Effector memory CD8-positive, alpha-beta T cell (primary cell): ENCODE data around the gene RFT1.

Experiments used
- ATAC-seq: fragments of 150-1000 bp; cut with Tn5 transposase; replicated peaks from 2 replicates; pipeline ENCODE4 v1.10.0; 2021; ENCODE audit warnings: mild to moderate bottlenecking, moderate library complexity
- DNase-seq, 3 experiments: peaks; one replicate each; pipeline ENCODE4 v3.0.0; 2021
- H3K27ac Mint-ChIP-seq, 2 donors: one replicate each; pipeline ENCODE4 v1.8.0; 2022; ENCODE audit warnings: mild to moderate bottlenecking in 2 of 2, mixed read lengths in 2 of 2, moderate library complexity in 2 of 2
- H3K27me3 Mint-ChIP-seq, 2 donors: one replicate each; pipeline ENCODE4 v1.8.0; 2022; ENCODE audit warnings: mixed read lengths in 2 of 2
- H3K36me3 Mint-ChIP-seq: one replicate; pipeline ENCODE4 v1.8.0; 2022; ENCODE audit warnings: mild to moderate bottlenecking, moderate library complexity, mixed read lengths; ENCODE audit not compliant: insufficient read depth
- H3K4me1 Mint-ChIP-seq, 2 donors: one replicate each; pipeline ENCODE4 v1.8.0; 2022; ENCODE audit warnings: low read depth in 2 of 2, mixed read lengths in 2 of 2
- H3K4me3 Mint-ChIP-seq, 2 donors: one replicate each; pipeline ENCODE4 v1.8.0; 2022; ENCODE audit warnings: mild to moderate bottlenecking in 2 of 2, mixed read lengths in 2 of 2, moderate library complexity in 2 of 2
- H3K9me3 Mint-ChIP-seq, 2 donors: one replicate each; pipeline ENCODE4 v1.8.0; 2022; ENCODE audit warnings: mixed read lengths in 2 of 2

RFT1 gene

DNA sequence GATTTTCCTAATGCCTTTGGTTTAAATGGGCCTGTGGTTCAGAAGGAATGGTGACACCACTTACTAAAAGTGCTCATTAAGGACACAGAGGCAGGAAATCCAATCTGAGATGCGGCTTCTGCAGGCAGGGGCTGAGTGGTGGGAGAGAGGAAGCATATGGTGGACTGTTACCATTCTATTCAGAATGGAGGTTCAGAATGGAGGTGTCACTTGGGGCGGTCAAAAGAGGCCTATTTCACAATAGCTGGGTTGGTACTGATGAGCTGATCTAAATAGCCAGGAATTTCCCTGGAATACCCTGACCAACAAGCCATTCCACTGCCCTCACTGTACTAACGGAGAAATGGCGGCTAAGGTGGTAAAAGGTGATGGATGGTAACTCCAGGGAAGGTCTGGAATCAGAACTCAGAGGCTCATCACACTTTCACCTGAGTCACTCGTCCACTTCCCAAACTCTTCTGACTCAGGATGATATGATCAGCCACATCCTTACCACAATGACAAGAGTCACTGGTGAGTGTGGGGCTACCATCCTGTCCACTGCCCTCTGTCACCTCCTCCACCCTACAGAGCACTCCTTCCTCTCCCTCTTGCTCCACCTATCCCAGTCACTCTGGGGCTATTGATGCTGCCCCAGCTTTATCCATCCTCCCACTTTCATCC lies 15.7 kb downstream of the RFT1 start:
- H3K9me3 Mint-ChIP-seq = no peaks in the 10 kb centered on the region
- no peaks in the 10 kb centered on the region for H3K27me3 Mint-ChIP-seq
- no peak overlapping the region for H3K27ac Mint-ChIP-seq
- H3K4me3 Mint-ChIP-seq = no peak overlapping the region
- ATAC-seq = no peak
- no peaks in the 10 kb centered on the region for H3K4me1 Mint-ChIP-seq
- DNase-seq = no peak
- H3K36me3 Mint-ChIP-seq = peaks cover 34% of the 10 kb centered on the region

- Mint-ChIP-seq H3K9me3 (no peaks in the 10 kb centered on the region), H3K27me3 (no peaks in the 10 kb centered on the region), H3K36me3 (peaks cover 39% of the 10 kb centered on the region), H3K4me1 (no peaks in the 10 kb centered on the region), H3K27ac (no peak overlapping the region), H3K4me3 (no peak overlapping the region)
- DNase-seq = peak; percentile 80 to 86 (median 86)
- peak; percentile 96 for ATAC-seq
These were observed 16.2 kb downstream of the RFT1 start for GRCh38 chr3:53114011-53114400.

- H3K4me1 Mint-ChIP-seq = no peaks in the 10 kb centered on the region
- ATAC-seq = peak; percentile 24
These were observed 16.8 kb downstream of the RFT1 start for GRCh38 chr3:53113293-53114010.

GRCh38 chr3:53111822-53112221 lies 18.4 kb downstream of the RFT1 start:
- Mint-ChIP-seq H3K4me1 (no peaks in the 10 kb centered on the region), H3K9me3 (no peaks in the 10 kb centered on the region), H3K36me3 (peaks cover 37% of the 10 kb centered on the region), H3K4me3 (no peak overlapping the region), H3K27ac (no peak overlapping the region), H3K27me3 (no peaks in the 10 kb centered on the region)
- no peak for DNase-seq
- no peak for ATAC-seq

More at GRCh38 chr3:53113293-53114010, 16.8 kb downstream of the RFT1 start:
- no peak overlapping the region for H3K4me3 Mint-ChIP-seq
- H3K27me3 Mint-ChIP-seq = no peaks in the 10 kb centered on the region
- no peak for DNase-seq
- H3K36me3 Mint-ChIP-seq = peaks cover 40% of the 10 kb centered on the region
- no peaks in the 10 kb centered on the region for H3K9me3 Mint-ChIP-seq
- no peak overlapping the region for H3K27ac Mint-ChIP-seq

GRCh38 chr3:53109891-53110771 lies 20.1 kb downstream of the RFT1 start:
- no peaks in the 10 kb centered on the region for H3K9me3 Mint-ChIP-seq
- peaks cover 43% of the 10 kb centered on the region for H3K36me3 Mint-ChIP-seq
- no peaks in the 10 kb centered on the region for H3K27me3 Mint-ChIP-seq
- no peak overlapping the region for H3K27ac Mint-ChIP-seq
- H3K4me3 Mint-ChIP-seq = no peak overlapping the region
- ATAC-seq (no peak), DNase-seq (no peak)
- H3K4me1 Mint-ChIP-seq = no peaks in the 10 kb centered on the region

DNA sequence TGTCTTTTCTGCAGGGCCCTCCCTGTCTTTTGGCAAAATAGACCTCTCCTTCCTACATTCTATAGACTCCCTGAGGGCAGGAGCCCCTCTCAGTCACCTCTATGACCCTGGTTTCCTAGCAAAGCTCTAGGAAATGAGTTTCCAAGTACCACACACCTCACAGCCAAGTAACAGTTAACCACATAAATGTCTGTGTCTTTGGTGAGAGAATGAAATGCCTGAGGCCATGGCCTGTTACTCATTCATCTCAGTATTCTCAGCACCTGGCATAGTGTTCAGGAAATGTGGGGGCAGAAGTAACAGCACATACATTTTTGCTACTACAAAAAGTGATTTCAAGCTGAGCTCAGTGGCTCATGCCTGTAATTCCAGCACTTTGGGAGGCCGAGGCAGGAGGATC lies 21.0 kb downstream of the RFT1 start:
- peaks cover 45% of the 10 kb centered on the region for H3K36me3 Mint-ChIP-seq
- DNase-seq (no peak), ATAC-seq (no peak)
- H3K4me1 Mint-ChIP-seq = no peaks in the 10 kb centered on the region
- no peak overlapping the region for H3K4me3 Mint-ChIP-seq
- H3K9me3 Mint-ChIP-seq = no peaks in the 10 kb centered on the region
- peak overlapping the region in 1 of 2 donors; percentile 9 for H3K27ac Mint-ChIP-seq
- no peaks in the 10 kb centered on the region for H3K27me3 Mint-ChIP-seq

DNA sequence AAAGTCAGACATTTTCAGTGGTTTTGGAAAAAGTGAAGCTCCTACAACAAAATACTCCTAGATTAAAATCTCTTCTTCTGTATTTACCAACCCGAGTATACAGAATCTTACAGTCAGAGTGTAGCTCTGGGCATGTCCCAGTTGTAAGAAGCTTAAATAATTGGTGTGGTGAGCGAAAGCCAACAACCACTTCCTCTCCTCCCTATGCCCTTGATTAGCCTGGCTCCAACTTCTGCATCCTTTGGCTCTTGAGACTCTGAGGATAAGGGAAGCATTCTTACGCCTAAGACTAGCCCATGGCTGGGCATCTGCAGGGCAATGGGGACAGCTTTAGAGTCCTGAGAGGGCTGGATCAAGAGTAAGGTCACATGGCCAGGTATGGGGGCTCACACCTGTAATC lies 25.5 kb downstream of the RFT1 start:
- no peak overlapping the region for H3K4me3 Mint-ChIP-seq
- no peaks in the 10 kb centered on the region for H3K4me1 Mint-ChIP-seq
- peaks cover 60% of the 10 kb centered on the region for H3K36me3 Mint-ChIP-seq
- H3K27me3 Mint-ChIP-seq = no peaks in the 10 kb centered on the region
- no peak for DNase-seq
- no peaks in the 10 kb centered on the region for H3K9me3 Mint-ChIP-seq
- no peak overlapping the region for H3K27ac Mint-ChIP-seq
- no peak for ATAC-seq

DNA sequence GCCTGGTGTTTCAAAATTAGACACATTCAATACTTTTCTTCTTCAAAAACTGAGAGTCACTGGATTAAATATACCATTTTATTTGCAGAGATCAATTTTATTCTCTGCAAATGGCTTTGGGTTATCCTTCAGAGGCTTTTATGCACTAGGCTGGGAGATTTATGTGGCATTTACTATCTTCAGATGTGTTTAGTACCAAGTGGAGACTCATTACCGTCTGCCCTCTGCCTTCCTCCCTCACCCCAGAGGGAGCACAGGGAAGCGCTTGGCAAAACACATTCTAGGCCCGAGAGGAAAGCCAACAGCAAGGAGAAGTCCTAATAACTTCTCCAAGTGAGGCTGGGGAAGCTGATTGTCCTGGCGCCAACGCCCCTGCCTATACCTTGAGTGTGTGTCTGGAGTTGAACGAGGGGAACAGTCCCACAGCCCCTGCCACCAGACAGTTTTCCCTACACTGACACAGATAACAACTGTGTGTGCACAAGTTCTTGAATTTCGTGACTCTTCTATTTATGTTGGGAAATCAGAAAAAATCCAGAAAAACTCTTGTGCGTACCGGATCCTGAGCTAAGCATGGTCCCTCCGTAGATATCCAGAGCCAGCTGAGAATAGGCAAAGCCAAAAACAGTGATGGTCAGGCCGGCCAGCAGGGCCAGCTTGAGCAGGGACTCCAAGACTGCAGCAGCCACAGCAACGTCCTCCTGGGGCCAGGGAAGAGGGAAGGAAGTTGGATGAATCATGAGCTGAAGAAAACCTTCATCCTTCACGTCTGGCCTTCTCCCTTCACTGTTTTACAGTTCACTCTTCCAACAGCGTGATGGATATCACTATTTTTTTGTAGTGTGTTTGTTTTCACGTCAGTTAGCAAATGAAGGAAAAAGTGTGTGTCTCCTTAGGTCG lies 26.6 kb downstream of the RFT1 start:
- Mint-ChIP-seq H3K36me3 (peaks cover 58% of the 10 kb centered on the region), H3K4me1 (no peaks in the 10 kb centered on the region), H3K9me3 (no peaks in the 10 kb centered on the region)

GRCh38 chr3:53102601-53103147 lies 27.6 kb downstream of the RFT1 start:
- ATAC-seq (peak; percentile 21), DNase-seq (no peak)
- Mint-ChIP-seq H3K27ac (no peak overlapping the region), H3K27me3 (no peaks in the 10 kb centered on the region), H3K36me3 (peaks cover 55% of the 10 kb centered on the region), H3K4me3 (no peak overlapping the region), H3K9me3 (no peaks in the 10 kb centered on the region), H3K4me1 (no peaks in the 10 kb centered on the region)

More for the DNA sequence above, 26.6 kb downstream of the RFT1 start:
- no peak for DNase-seq
- Mint-ChIP-seq H3K27ac (no peak overlapping the region), H3K27me3 (no peaks in the 10 kb centered on the region), H3K4me3 (no peak overlapping the region)
- no peak for ATAC-seq

DNA sequence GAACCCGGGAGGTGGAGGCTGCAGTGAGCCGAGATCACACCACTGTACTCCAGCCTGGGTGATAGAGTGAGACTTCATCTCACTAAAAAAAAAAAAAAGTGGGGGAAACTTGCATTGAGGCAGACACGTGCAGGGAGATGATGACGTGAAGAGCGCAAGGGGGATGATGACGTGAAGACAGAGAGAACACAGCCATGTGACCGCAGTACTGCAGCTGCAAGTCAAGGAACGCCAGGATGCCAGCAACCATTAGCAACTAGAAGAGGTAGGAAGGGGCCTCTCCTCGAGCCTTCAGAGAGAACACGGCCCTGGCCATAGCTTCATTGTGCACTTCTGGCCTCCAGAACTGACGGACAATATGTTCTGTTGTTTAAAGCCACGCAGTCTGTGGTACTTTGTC lies 28.3 kb downstream of the RFT1 start:
- ATAC-seq (no peak), DNase-seq (no peak)
- no peaks in the 10 kb centered on the region for H3K4me1 Mint-ChIP-seq
- H3K27ac Mint-ChIP-seq = peak overlapping the region in 1 of 2 donors; percentile 68
- H3K9me3 Mint-ChIP-seq = no peaks in the 10 kb centered on the region
- no peak overlapping the region for H3K4me3 Mint-ChIP-seq
- H3K36me3 Mint-ChIP-seq = peaks cover 55% of the 10 kb centered on the region
- no peaks in the 10 kb centered on the region for H3K27me3 Mint-ChIP-seq

- ATAC-seq = no peak
- H3K36me3 Mint-ChIP-seq = peaks cover 49% of the 10 kb centered on the region
- no peak overlapping the region for H3K27ac Mint-ChIP-seq
- no peaks in the 10 kb centered on the region for H3K9me3 Mint-ChIP-seq
- no peak overlapping the region for H3K4me3 Mint-ChIP-seq
- DNase-seq = no peak
- no peaks in the 10 kb centered on the region for H3K4me1 Mint-ChIP-seq
- no peaks in the 10 kb centered on the region for H3K27me3 Mint-ChIP-seq
These were observed 29.3 kb downstream of the RFT1 start for GRCh38 chr3:53100818-53101466.

DNA sequence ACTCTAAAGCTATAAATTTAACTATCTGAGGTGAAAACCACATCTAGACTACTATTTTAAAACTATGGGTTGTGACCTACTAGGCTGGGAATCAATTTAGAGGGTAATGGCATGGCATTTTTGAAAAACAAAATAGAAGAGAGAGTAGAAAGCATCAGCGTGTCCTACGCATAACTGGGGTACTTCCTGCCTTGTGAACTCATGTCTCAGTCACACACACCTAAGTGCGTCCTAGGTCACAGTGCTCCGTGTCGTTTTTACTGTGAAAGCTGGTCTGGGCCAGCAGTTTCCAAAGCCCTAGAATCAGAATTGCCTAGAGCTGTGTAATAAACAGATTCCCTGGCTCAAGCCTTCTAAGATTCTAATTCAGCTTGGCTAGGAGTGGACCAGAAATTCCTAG lies 32.3 kb downstream of the RFT1 start:
- Mint-ChIP-seq H3K4me3 (no peak overlapping the region), H3K27me3 (no peaks in the 10 kb centered on the region), H3K36me3 (peaks cover 46% of the 10 kb centered on the region), H3K9me3 (no peaks in the 10 kb centered on the region), H3K27ac (no peak overlapping the region), H3K4me1 (no peaks in the 10 kb centered on the region)
- DNase-seq = no peak
- no peak for ATAC-seq
